Endothelial cell of umbilical vein (primary cell): ENCODE results near the gene CYBRD1. TPM values are rescaled to one million over a fixed set of nuclear protein-coding genes. Genes with fewer than 3 reads are reported as not detected.

Experiments
- BruUV-seq: library from RNA; stranded (reverse); fragments of 400-500 nt; replicated peaks from 2 replicates; lab custom pipeline; 2021; lab: Mats Ljungman, UMichigan
- CTCF ChIA-PET: fragments of 300-600, 350-600 bp; sonication (Branson Sonifier 250); formaldehyde crosslinking; loops from one replicate; lab custom pipeline; 2021; ENCODE audit warnings: antibody characterized with exemption, inconsistent platforms; lab: Charles Lee
- POLR2A ChIA-PET: fragments of 300-600, 350-600 bp; sonication (Branson Sonifier 250); formaldehyde crosslinking; loops from one replicate; lab custom pipeline; 2021; ENCODE audit warnings: antibody characterized with exemption, inconsistent platforms; lab: Charles Lee
- DNase-seq: peaks from one replicate; pipeline ENCODE4 v3.0.0-alpha.2; 2011; ENCODE audit warnings: low read depth, low spot score
- FAIRE-seq: peaks from 2 replicates; lab custom pipeline; 2011; peaks lifted over from hg19 to GRCh38; lab: Jason Lieb, UNC
- H2AFZ ChIP-seq: 2 replicates; pipeline ENCODE4 v1.6.0; 2012; ENCODE audit warnings: low read depth, low read length, control low read depth, inconsistent platforms
- H3K27ac ChIP-seq: 2 replicates; pipeline ENCODE4 v1.5.1; 2011; ENCODE audit warnings: low read depth, mild to moderate bottlenecking, control low read depth, low read length, moderate library complexity; ENCODE audit not compliant: insufficient read depth
- H3K27me3 ChIP-seq, 2 experiments: 2 replicates each; pipeline versions ENCODE4 v1.6.0 to v1.6.1; 2011; ENCODE audit warnings: low read length in 2 of 2, mixed read lengths in 1 of 2; ENCODE audit not compliant: control insufficient read depth in 2 of 2, insufficient read depth in 2 of 2
- H3K36me3 ChIP-seq, 2 experiments: 2 replicates in 1 of 2; 3 replicates in 1 of 2; pipeline ENCODE4 v1.5.1; 2011; ENCODE audit warnings: low read length in 2 of 2, mild to moderate bottlenecking in 1 of 2, moderate library complexity in 1 of 2; ENCODE audit not compliant: control insufficient read depth in 2 of 2, insufficient read depth in 2 of 2; ENCODE audit errors: extremely low read depth in 1 of 2
- H3K4me1 ChIP-seq: 3 replicates; pipeline ENCODE4 v1.5.1; 2011; ENCODE audit warnings: mild to moderate bottlenecking, low read length; ENCODE audit not compliant: control insufficient read depth, insufficient read depth; ENCODE audit errors: extremely low read depth
- H3K4me2 ChIP-seq: 2 replicates; pipeline ENCODE4 v1.6.1; 2011; ENCODE audit warnings: low read length, control low read depth, mixed read lengths; ENCODE audit not compliant: insufficient read depth
- H3K4me3 ChIP-seq, 3 experiments: fragments of 200-600 bp in 1 of 3; sonication (generic), shearing (Covaris generic) in 1 of 3; replicated peaks in 1 of 3; 2 replicates each; pipeline ENCODE4 v1.5.1; 2011 to 2016; ENCODE audit warnings: control low read depth in 3 of 3, low read length in 3 of 3, mild to moderate bottlenecking in 2 of 3, inconsistent platforms in 1 of 3, low read depth in 1 of 3, moderate library complexity in 1 of 3; ENCODE audit not compliant: insufficient read depth in 1 of 3
- H3K79me2 ChIP-seq: 2 replicates; pipeline ENCODE4 v1.6.0; 2012; ENCODE audit warnings: low read length, inconsistent platforms; ENCODE audit not compliant: control insufficient read depth, insufficient read depth
- H3K9ac ChIP-seq: replicated peaks from 2 replicates; pipeline ENCODE3; 2011; ENCODE audit warnings: low read length, control low read depth; ENCODE audit not compliant: insufficient read depth; ENCODE audit errors: extremely low read depth
- H3K9me1 ChIP-seq: replicated peaks from 3 replicates; pipeline ENCODE4 v1.6.0; 2011; ENCODE audit warnings: mild to moderate bottlenecking, low read length; ENCODE audit not compliant: control insufficient read depth, insufficient read depth; ENCODE audit errors: extremely low read depth
- H3K9me3 ChIP-seq: replicated peaks from 2 replicates; pipeline ENCODE4 v1.5.1; 2012; ENCODE audit warnings: low read length, inconsistent platforms; ENCODE audit not compliant: control insufficient read depth, insufficient read depth
- H4K20me1 ChIP-seq: replicated peaks from 2 replicates; pipeline ENCODE3; 2011; ENCODE audit warnings: mild to moderate bottlenecking, low read length; ENCODE audit not compliant: control insufficient read depth, insufficient read depth; ENCODE audit errors: extremely low read depth
- EZH2 ChIP-seq: IDR thresholded peaks from 2 replicates; pipeline ENCODE4 v1.6.1; 2012; ENCODE audit warnings: borderline replicate concordance, low read depth, mild to moderate bottlenecking, moderate library complexity, low read length, inconsistent platforms; ENCODE audit not compliant: severe bottlenecking
- FOS ChIP-seq: IDR thresholded peaks from 2 replicates; pipeline ENCODE4 v1.6.1; 2011; ENCODE audit warnings: mild to moderate bottlenecking, low read length, moderate library complexity, borderline replicate concordance; ENCODE audit not compliant: insufficient read depth
- GATA2 ChIP-seq: IDR thresholded peaks from 2 replicates; pipeline ENCODE4 v1.7.0; 2011; ENCODE audit warnings: low read depth, mild to moderate bottlenecking, moderate library complexity, mixed read lengths, low read length; ENCODE audit not compliant: insufficient read length, insufficient read depth
- JUN ChIP-seq: IDR thresholded peaks from 2 replicates; pipeline ENCODE4 v1.6.1; 2011; ENCODE audit warnings: borderline replicate concordance, low read depth; ENCODE audit not compliant: insufficient read length, insufficient read depth
- MAX ChIP-seq: IDR thresholded peaks from 2 replicates; pipeline ENCODE4 v1.6.1; 2011; ENCODE audit not compliant: insufficient read depth, insufficient read length
- MYC ChIP-seq: IDR thresholded peaks from one replicate; pipeline ENCODE4 v1.6.1; 2011; ENCODE audit warnings: mild to moderate bottlenecking, low read depth, low read length
- POLR2A ChIP-seq: IDR thresholded peaks from 2 replicates; pipeline ENCODE4 v1.6.1; 2012; ENCODE audit warnings: low read depth, mild to moderate bottlenecking, control low read depth, low read length
- POLR2AphosphoS5 ChIP-seq: IDR thresholded peaks from 2 replicates; pipeline ENCODE4 v1.6.1; 2012; ENCODE audit warnings: low read depth, mild to moderate bottlenecking, control low read depth, low read length, moderate library complexity; ENCODE audit not compliant: insufficient read depth
- dilution Hi-C: fragments of 300-500 bp; cut with MboI; formaldehyde crosslinking; loops from one replicate; pipeline ENCODE4 v1.15.0; 2019; ENCODE audit warnings: low sequenced_read_pairs; ENCODE audit not compliant: extremely low pct_ligation_motif_present
- intact Hi-C: fragments of 100-400 bp; cut with micrococcal nuclease; formaldehyde crosslinking; loops from one replicate; pipeline ENCODE4 v1.10.0; 2022
- polyA plus RNA-seq, 4 experiments: library from polyadenylated mRNA; depleted of rRNA in 3 of 4; stranded (reverse) in 3 of 4; unstranded in 1 of 4; fragments of >200 nt; gene quantifications; 2 replicates each; pipeline versions ENCODE4 v1.2.1 to v1.2.3, GENCODE V29; 2011 to 2012; ENCODE audit warnings: missing spikeins in 1 of 4
- total RNA-seq: library from RNA; stranded (reverse); gene quantifications from 2 replicates; pipeline ENCODE4 v1.2.3, GENCODE V29; 2021
- TF ChIP-seq, protein P1 (sequence below), 2 donors: IDR thresholded peaks; 1 replicate in 1 of 2; 2 replicates in 1 of 2; pipeline ENCODE4 v1.5.1; 2011; ENCODE audit warnings: low read length in 2 of 2, mild to moderate bottlenecking in 2 of 2, moderate library complexity in 2 of 2, control low read depth in 1 of 2, inconsistent platforms in 1 of 2, low read depth in 1 of 2; ENCODE audit not compliant: insufficient read depth in 1 of 2; ENCODE audit errors: extremely low read depth in 1 of 2

The CYBRD1 gene
- total and polyA plus RNA-seq, 2 donors (not counting 3 experiments of a cell fraction or from before 2014, with no cell fraction given): 23.1 to 24.8 TPM

DNA sequence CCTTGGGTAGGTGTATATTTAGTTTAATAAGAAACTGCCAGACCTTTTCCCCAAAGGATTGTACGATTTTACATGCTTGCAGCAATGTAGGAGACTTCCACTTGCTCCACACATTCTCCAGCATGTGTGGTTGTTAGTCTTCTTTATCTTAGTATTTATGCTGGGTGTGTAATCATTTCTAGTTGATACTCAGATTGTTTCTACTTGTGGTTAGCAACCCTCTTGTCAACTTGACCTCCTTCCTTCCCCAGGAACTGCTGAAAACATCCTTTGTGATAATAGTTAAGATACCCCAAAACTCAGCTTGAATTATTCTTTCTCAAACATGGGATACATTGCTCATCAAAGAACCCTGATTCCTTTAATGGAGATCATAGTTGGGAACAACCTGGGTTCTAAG, 37.2 kb upstream of the CYBRD1 start:
- no TSS peak for BruUV-seq
- ChIA-PET POLR2A (no interaction called here), CTCF (no interaction called here)
- Histone ChIP-seq H3K79me2 (no peaks in the 10 kb centered on the region), H3K4me2 (no peak overlapping the region), H2AFZ (no peak overlapping the region), H3K9me1 (no peaks in the 10 kb centered on the region), H3K36me3 (peaks cover 0 to under 1% of the 10 kb centered on the region in 2 experiments), H3K27ac (no peak overlapping the region), H3K4me3 (no peak overlapping the region), H3K4me1 (no peaks in the 10 kb centered on the region), H4K20me1 (no peaks in the 10 kb centered on the region), H3K9me3 (no peaks in the 10 kb centered on the region), H3K9ac (no peak overlapping the region), H3K27me3 (no peaks in the 10 kb centered on the region)
- no peak for FAIRE-seq
- dilution Hi-C loops (no loop called here), intact Hi-C loops (no loop called here)
- no peak for DNase-seq
- no peak for TF ChIP-seq MYC
- no peak for TF ChIP-seq FOS
- no peak for TF ChIP-seq POLR2A
- TF ChIP-seq POLR2AphosphoS5: no peak
- peak; percentile 29 for TF ChIP-seq GATA2
- no peak for TF ChIP-seq EZH2

DNA sequence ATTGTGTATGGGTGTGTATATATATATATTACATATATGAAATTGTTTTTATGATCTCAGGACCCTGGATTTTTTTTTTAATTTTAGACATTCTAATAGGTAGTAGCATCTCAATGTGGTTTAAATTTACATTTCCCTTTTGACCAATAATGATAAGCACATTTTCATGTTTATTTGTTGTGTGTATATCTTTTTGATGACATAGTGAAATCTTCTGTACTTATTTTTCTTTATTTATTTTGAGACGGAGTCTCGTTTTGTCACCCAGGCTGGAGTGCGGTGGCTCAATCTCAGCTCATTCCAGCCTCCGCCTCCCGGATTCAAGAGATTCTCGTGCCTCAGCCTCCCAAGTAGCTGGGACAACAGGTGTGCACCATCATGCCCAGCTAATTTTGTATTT, 35.1 kb upstream of the CYBRD1 start:
- POLR2A ChIA-PET: no interaction called here
- CTCF ChIA-PET: interaction anchor here (1.5 kb wide), 1 partner anchor 44 kb away, joined by 3 read pairs; no protein-coding TSS in a partner anchor

More for the DNA sequence above, 35.1 kb upstream of the CYBRD1 start:
- Histone ChIP-seq H4K20me1 (no peaks in the 10 kb centered on the region), H3K4me2 (no peak overlapping the region), H3K9me3 (no peaks in the 10 kb centered on the region), H3K36me3 (no peaks in the 10 kb centered on the region), H3K9me1 (no peaks in the 10 kb centered on the region), H3K79me2 (no peaks in the 10 kb centered on the region), H3K4me1 (no peaks in the 10 kb centered on the region), H3K27me3 (no peaks in the 10 kb centered on the region), H3K4me3 (no peak overlapping the region), H3K27ac (no peak overlapping the region), H3K9ac (no peak overlapping the region), H2AFZ (no peak overlapping the region)
- BruUV-seq: no TSS peak
- no peak for FAIRE-seq
- dilution Hi-C loops: no loop called here
- no peak for DNase-seq
- no peak for TF ChIP-seq POLR2AphosphoS5
- no peak for TF ChIP-seq MAX
- no peak for TF ChIP-seq GATA2
- TF ChIP-seq EZH2: no peak
- TF ChIP-seq FOS: no peak
- TF ChIP-seq, protein P1, sequence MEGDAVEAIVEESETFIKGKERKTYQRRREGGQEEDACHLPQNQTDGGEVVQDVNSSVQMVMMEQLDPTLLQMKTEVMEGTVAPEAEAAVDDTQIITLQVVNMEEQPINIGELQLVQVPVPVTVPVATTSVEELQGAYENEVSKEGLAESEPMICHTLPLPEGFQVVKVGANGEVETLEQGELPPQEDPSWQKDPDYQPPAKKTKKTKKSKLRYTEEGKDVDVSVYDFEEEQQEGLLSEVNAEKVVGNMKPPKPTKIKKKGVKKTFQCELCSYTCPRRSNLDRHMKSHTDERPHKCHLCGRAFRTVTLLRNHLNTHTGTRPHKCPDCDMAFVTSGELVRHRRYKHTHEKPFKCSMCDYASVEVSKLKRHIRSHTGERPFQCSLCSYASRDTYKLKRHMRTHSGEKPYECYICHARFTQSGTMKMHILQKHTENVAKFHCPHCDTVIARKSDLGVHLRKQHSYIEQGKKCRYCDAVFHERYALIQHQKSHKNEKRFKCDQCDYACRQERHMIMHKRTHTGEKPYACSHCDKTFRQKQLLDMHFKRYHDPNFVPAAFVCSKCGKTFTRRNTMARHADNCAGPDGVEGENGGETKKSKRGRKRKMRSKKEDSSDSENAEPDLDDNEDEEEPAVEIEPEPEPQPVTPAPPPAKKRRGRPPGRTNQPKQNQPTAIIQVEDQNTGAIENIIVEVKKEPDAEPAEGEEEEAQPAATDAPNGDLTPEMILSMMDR (IDR thresholded peaks at IDR 0.05; ENCODE audit: extremely low read depth in 1 of 2, insufficient read depth in 1 of 2, low read depth in 1 of 2, low read length in 2 of 2): no peak
- TF ChIP-seq POLR2A: no peak
- no peak for TF ChIP-seq MYC
- TF ChIP-seq JUN: no peak
- intact Hi-C loops: no loop called here
